AML-193 (cell line): Measurements from ENCODE around the gene PPP1R9A.

ENCODE experiments used
- DNase-seq, 2 experiments: peaks; one replicate each; lab custom pipeline; 2025; lab: John Stamatoyannopoulos, UW

The PPP1R9A gene

DNA sequence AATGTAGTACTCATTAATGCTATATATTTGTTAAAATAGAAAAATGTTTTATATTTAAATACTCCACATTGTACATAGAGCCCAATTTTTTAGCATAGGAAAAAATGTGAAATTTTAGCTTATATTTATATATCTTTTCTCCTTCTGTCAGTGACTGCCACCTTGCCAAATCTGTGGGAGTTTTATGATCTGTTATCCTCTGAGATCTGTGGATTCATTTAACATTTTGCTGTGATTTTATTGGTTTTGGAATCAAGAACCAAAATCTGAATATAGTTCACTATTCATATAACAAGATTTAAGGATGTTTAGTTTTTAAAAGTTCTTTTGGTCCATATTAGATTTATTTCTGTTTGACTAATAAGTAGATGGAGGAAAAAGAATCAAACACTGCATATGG, 127.9 kb downstream of the PPP1R9A start:
- DNase-seq: no peak

DNA sequence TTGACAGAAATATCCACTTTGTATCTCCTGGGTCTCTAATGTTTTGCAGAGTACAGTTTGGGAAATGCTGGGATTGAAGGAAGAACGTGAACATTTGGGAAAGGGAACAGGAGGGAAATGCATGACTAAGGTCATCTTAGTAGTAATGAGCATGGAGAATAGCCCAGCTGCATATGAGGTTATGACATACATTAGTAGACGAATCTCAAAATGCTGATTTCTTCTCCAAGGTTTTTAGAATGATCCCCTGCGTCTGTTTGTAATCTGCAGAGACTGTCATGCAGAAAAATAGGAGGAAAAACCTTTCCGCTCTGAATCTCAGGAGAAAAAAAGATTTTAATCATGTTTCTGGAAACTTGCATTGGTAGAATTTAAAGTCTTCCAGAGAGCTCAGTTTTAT, 133.6 kb downstream of the PPP1R9A start:
- no peak for DNase-seq

- no peak for DNase-seq
These were observed 138.0 kb downstream of the PPP1R9A start for GRCh38 chr7:95045236-95045923.

GRCh38 chr7:95046494-95047240, 139.3 kb downstream of the PPP1R9A start:
- DNase-seq: no peak

GRCh38 chr7:95047291-95047690, 139.9 kb downstream of the PPP1R9A start:
- no peak for DNase-seq

GRCh38 chr7:95052566-95053094, 145.2 kb downstream of the PPP1R9A start:
- no peak for DNase-seq

DNA sequence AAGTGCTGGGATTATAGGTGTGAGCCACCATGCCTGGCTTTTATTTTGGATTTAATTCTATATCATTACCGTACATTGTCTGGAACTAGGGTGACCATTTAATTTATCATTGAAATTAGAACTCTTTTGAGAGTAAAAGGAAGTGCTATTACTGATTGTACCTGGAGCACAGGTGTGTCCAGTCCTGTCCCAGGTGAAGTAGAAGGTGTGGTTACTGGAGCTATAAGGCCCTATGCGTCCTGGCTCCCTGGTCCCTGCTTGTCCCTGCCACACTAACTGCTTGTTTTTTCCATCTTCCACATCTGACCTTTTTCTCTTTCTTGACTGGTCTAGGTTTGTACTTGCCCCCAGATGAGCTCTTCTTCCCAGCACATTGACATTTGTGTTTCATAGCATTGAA, 147.0 kb downstream of the PPP1R9A start:
- no peak for DNase-seq

GRCh38 chr7:95055295-95055694, 147.9 kb downstream of the PPP1R9A start:
- no peak for DNase-seq

GRCh38 chr7:95056107-95056739, 148.8 kb downstream of the PPP1R9A start:
- no peak for DNase-seq

DNA sequence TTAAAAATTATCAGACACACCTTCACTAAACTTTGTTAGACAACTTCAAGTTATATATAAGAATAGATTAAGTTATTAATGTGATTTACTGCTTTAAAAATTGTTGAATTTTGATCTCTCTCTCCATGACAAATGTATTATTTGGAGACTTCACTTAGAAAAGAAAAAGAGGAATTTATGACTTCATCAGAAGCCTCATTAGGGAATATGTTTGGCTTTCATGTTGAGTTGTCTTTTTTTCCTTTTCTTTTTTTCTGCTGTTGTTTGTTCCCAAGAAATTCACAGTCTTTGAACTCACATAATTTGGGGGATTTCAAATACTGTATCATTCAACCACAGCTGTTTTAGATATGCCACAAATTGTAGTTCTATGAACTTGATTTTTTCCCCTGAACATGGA, 149.5 kb downstream of the PPP1R9A start:
- DNase-seq: no peak

DNA sequence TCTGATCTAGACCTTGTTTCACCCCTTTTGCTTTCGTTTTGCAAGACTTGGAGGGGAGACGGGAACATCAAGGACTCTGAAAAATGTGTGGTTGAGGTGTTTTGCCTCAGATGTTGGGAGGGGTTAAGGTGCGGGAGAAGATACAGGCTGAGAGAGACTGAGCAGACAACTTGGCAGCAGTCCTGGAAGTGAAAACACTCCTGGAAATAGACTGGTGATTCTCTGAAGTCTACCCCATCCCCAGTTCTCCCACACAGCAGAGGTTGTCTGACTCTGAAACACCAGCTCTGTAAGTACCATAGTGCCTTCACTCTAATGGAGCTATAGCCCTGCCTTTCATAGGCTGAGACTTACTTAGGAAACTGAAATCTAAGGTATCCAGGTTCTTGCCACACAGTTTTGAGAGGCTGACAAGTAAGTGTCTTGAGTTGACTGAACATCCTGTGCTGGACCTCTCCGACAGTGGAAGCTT, 152.5 kb downstream of the PPP1R9A start:
- DNase-seq: no peak

GRCh38 chr7:95062901-95063300, 155.5 kb downstream of the PPP1R9A start:
- no peak for DNase-seq

GRCh38 chr7:95066737-95067530, 159.5 kb downstream of the PPP1R9A start:
- DNase-seq: no peak

GRCh38 chr7:95088536-95089215, 181.3 kb downstream of the PPP1R9A start:
- DNase-seq: no peak

DNA sequence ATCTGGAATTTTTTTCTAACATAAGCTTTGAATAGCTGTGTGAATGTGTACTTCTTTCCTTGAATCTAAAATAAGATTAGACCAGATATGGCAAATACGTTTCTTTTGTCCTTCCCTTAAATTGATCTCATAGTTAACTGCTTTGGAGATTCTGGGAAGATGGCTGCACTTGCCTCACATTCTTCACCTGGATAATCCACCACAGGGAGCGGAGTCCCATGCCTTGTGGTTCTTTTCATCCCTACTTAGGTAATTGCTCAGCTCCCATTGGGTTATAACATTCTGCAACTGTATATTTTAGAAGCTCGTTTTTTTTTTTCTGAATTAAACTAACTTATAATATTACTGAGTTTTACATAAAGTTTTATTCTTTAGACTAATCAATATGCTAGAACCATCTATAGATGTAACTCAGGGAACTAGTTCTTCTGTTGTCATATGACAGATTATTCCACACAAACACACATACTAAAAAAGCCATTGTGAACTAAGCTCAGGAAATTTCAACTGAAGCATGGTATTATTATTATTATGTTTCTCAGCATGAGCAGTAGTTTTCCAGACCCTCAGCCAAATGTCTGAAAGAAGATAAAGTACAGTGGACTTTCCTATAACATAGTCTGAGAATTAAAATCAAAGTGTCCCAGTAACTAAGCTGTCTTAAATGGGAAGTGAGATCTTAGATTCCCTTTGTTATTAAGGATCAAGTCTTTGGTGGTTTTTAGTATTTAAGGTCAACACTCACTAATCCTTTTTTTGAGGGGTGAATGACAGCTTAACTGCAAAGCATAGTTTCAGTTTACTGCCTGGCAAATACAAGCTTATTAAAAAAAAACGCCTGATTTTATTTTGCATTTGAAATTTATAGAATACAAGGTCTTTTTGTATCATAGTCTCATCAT, 182.3 kb downstream of the PPP1R9A start:
- DNase-seq: no peak

DNA sequence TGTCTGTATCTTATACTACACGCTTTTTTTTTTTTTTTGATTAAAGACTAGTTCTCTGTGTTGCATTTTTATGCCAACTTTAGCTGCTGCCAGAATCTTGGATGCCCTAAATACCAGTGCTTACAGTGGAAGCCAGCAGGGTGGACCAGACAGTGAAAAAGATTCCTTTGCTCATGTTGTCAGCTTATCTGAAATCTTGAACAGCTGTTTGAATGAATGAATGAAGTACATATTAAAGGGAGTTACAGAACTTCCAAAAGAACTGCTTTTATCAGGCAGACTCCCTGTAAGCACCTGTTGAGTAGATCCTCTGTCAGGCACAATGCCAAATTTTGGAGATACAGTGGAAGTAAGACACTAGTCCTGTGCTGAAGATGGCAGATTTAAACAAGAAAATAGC, 184.9 kb downstream of the PPP1R9A start:
- no peak for DNase-seq

DNA sequence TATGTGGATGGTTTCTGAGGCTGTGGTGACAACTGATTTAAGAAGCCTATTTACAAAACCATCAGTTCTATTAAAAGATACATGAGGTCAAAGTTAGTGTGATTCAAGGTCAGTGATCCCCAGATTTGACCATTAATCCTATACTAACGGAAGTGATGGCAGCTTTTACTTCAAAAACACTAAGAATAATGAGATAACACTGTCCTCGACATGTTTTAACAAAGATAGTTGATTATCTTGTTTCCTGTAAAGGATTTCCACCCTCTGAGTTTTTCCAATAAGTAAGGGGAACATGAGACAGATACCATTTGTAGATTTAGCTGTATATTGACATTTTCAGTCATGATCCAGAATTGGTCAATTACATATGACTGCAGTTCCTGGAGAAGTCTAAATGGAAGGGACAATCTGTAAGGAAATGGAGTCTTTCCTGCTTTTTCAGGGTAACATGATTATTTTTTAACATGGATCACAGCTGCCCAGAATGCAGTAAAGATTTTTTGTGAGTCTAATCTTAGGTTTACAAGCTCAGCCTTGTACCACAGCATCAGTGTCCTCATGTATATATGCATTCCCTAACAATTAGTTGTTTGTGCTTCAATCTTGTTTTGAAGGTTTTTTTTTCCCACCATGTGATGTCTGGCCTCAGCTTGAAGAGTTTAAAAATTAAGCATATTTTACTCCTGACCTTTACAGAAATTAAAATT, 188.0 kb downstream of the PPP1R9A start:
- DNase-seq: no peak

DNA sequence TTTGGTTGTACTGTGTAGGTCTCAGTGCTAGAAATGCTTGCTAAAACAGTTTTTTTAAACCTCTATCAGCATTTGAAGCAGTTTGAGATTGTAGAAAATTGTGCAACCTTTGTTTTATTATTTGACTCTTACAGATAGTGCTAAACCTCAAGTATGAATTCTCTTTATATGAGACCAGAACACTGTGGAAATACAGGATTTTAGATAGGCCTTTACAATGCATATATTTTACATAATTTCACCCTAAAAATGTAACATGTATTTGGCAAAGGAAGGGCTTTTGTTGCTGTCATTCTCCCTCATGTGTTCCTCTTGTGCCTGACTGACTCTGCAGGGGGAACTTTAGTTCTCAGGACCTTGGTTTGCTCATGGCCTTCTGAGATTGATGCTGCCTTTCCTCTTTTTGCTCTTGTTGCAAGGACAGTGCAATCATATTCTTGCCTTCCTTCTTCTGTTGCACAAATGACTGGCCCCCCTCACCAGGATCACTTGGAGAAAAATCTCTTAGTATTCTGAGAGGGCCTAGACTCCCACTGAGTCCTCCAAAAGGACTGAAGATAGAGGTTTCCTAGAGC, 188.7 kb downstream of the PPP1R9A start:
- DNase-seq: no peak

DNA sequence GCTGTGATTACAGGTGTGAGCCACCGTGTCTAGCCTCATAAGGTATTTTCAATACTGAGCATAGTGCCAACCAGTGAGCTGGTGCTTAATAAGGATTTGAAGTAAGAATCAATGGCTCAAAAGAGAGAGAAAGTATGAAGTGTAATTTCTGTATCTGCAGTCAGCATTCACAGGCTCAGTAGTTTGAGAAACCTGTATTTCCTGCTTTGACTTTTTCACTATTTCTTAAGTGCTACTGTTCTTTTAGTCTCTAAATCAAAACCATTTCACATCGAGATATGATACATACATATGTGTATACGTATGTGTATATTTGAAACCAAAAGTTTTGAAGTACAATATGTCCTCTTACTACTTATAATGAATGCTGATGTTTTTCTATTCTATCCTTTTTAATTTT, 189.9 kb downstream of the PPP1R9A start:
- DNase-seq: no peak
